ENCODE results near the gene TMEM39B. TPM values are rescaled to one million over a fixed set of nuclear protein-coding genes. Genes with fewer than 3 reads are reported as not detected.

The TMEM39B gene
- total RNA-seq = 10 to 100 TPM in 1 of 4 donors, 1 to 10 TPM in 2, under 1 TPM in 1; 0.88 to 22.4 (median 3.6) TPM

- H3K4me3 ChIP-seq = peak within 1 kb of the TSS; percentile 86 to 98
- peak within 1 kb of the TSS; percentile 97 for H3K27ac ChIP-seq
- H3K36me3 ChIP-seq = no peaks in the 10 kb centered on the region
- no peaks in the 10 kb centered on the region for H3K27me3 ChIP-seq
- peak; percentile 93 to 95 for DNase-seq
- H3K9me3 ChIP-seq = no peaks in the 10 kb centered on the region
- H3K4me1 ChIP-seq = no peaks in the 10 kb centered on the region
- intact Hi-C loops (cut with DNase I; ENCODE audit: low total_unique reads) = no loop called here
- TF ChIP-seq POLR2A (IDR thresholded peaks at IDR 0.05) (peak; percentile 52 to 63), CTCF (IDR thresholded peaks at IDR 0.05) (peak in 3 of 4 experiments; percentile 9 to 28 (median 27))
Observed at GRCh38 chr1:32072622-32073298, at the start of gene TMEM39B. Gene TMEM39B, plus strand, starts transcription at chr1:32072939. Its CDS starts 109 bp downstream, at chr1:32073048.

- Histone ChIP-seq H3K27me3 (no peaks in the 10 kb centered on the region), H3K4me3 (no peak overlapping the region), H3K4me1 (peaks cover 11 to 13% of the 10 kb centered on the region in 2 donors), H3K27ac (peak overlapping the region in 1 of 2 donors; percentile 12), H3K36me3 (no peaks in the 10 kb centered on the region), H3K9me3 (no peaks in the 10 kb centered on the region)
- DNase-seq = no peak
- intact Hi-C loops (cut with DNase I; ENCODE audit: low total_unique reads) = no loop called here
- TF ChIP-seq POLR2A (IDR thresholded peaks at IDR 0.05) (no peak), CTCF (IDR thresholded peaks at IDR 0.05) (no peak)
Observed at GRCh38 chr1:32023351-32023750, 49.4 kb upstream of the TMEM39B start.

DNA sequence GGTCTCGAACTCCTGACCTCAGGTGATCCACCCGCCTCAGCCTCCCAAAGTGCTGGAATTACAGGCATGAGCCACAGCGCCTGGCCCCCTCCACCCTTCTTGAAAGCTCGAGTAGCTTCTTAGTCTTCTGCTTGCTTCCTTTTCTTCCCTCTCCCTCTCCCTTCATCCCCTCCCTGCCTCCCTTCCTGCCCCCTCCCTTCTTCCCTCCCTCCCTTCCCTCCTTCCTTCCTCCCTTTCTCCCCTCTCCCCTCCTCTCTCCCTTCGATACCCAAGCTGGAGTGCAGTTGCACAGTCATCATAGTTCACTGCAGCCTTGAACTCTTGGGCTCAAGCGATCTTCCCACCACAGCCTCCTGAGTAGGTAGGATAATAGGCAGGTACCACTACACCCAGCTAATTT is 47.2 kb upstream of the TMEM39B start:
- intact Hi-C loops (cut with DNase I; ENCODE audit: low total_unique reads) = no loop called here
- Histone ChIP-seq H3K27me3 (no peaks in the 10 kb centered on the region), H3K4me3 (no peak overlapping the region), H3K27ac (no peak overlapping the region), H3K4me1 (peaks cover 4 to 11% of the 10 kb centered on the region in 2 donors), H3K9me3 (no peaks in the 10 kb centered on the region), H3K36me3 (no peaks in the 10 kb centered on the region)
- DNase-seq = no peak
- TF ChIP-seq CTCF (IDR thresholded peaks at IDR 0.05) (no peak), POLR2A (IDR thresholded peaks at IDR 0.05) (no peak)

- H3K9me3 ChIP-seq = no peaks in the 10 kb centered on the region
- intact Hi-C loops (cut with DNase I; ENCODE audit: low total_unique reads) = no loop called here
- no peak for DNase-seq
- no peak for TF ChIP-seq POLR2A (IDR thresholded peaks at IDR 0.05)
- TF ChIP-seq CTCF (IDR thresholded peaks at IDR 0.05) = no peak
- H3K27me3 ChIP-seq = no peaks in the 10 kb centered on the region
- no peak overlapping the region for H3K4me3 ChIP-seq
- H3K27ac ChIP-seq = no peak overlapping the region
- H3K4me1 ChIP-seq = peaks cover 5 to 11% of the 10 kb centered on the region in 2 donors
- no peaks in the 10 kb centered on the region for H3K36me3 ChIP-seq
Observed at GRCh38 chr1:32028746-32029145, 44.0 kb upstream of the TMEM39B start.

GRCh38 chr1:32031578-32032274 is 41.0 kb upstream of the TMEM39B start:
- no peak for TF ChIP-seq CTCF (IDR thresholded peaks at IDR 0.05)
- no peak for TF ChIP-seq POLR2A (IDR thresholded peaks at IDR 0.05)
- DNase-seq = no peak
- intact Hi-C loops (cut with DNase I; ENCODE audit: low total_unique reads) = no loop called here
- Histone ChIP-seq H3K9me3 (no peaks in the 10 kb centered on the region), H3K36me3 (no peaks in the 10 kb centered on the region), H3K4me3 (no peak overlapping the region), H3K4me1 (peaks cover 0 to 10% of the 10 kb centered on the region in 2 donors), H3K27ac (peak overlapping the region; percentile 21 to 70), H3K27me3 (no peaks in the 10 kb centered on the region)

Data from uterus (tissue), 4 donors.